Gastrocnemius medialis (tissue), 4 donors: ENCODE measurements around the gene SMG5.

Source experiments
- CTCF ChIP-seq, 5 experiments: fragments of 450-650 bp in 3 of 5; fragments of 200-600 bp in 2 of 5; sonication (generic) in 2 of 5; IDR thresholded peaks in 4 of 5; conservative IDR thresholded peaks in 1 of 5; 1 replicate in 4 of 5; 2 replicates in 1 of 5; pipeline ENCODE4 v1.5.1; 2016 to 2019; ENCODE audit warnings: antibody characterized with exemption in 5 of 5, mild to moderate bottlenecking in 3 of 5, moderate library complexity in 3 of 5
- POLR2A ChIP-seq, 2 donors: fragments of 450-650 bp; IDR thresholded peaks; one replicate each; pipeline ENCODE4 v1.6.1; 2017; ENCODE audit warnings: antibody characterized with exemption in 2 of 2, mild to moderate bottlenecking in 2 of 2, moderate library complexity in 2 of 2

GRCh38 chr1:156230473-156230837 is 52.2 kb downstream of the SMG5 start:
- TF ChIP-seq CTCF (IDR thresholded peaks at IDR 0.05 in 4 of 5, conservative IDR thresholded peaks at IDR 0.05 in 1 of 5): no peak
- no peak for TF ChIP-seq POLR2A (IDR thresholded peaks at IDR 0.05)
